Measurements from ENCODE around the gene LY9.

LY9 gene

DNA sequence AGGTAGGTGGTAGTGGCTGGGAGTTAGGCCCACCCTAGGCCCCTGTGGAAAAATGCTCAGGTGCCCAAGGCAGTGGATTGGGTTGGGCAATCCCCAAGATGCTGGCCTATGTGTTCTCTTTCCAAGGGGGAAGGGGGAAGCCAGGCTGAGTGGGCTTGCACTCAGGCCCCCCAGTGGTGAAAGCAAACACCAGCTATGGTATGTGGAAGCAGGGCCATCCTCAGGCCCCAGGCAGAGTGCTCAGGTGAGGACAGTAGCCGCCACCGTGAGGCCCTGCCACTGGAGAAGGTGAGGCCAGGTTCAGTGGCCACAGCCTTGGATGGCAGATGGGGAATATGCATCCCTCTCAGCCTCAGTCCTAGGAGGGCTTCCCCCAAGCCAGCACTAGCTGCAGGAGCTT is 11.8 kb downstream of the LY9 start:
- DNase-seq (ENCODE audit: insufficient read length) (no peak), FAIRE-seq (no peak)

GRCh38 chr1:160808289-160808688 is 12.3 kb downstream of the LY9 start:
- no peak for DNase-seq (ENCODE audit: insufficient read length)
- TF ChIP-seq TAF1 (IDR thresholded peaks at IDR 0.05; ENCODE audit: borderline replicate concordance, low read depth, low read length), result no peak
- TF ChIP-seq POLR2A (IDR thresholded peaks at IDR 0.05; ENCODE audit: low read depth, low read length), result no peak
- TF ChIP-seq POLR2AphosphoS5 (IDR thresholded peaks at IDR 0.05; ENCODE audit: low read depth, low read length), result no peak
- FAIRE-seq, result no peak

More for the DNA sequence above, 11.8 kb downstream of the LY9 start:
- TF ChIP-seq TAF1 (IDR thresholded peaks at IDR 0.05; ENCODE audit: borderline replicate concordance, low read depth, low read length), result no peak
- no peak for TF ChIP-seq POLR2AphosphoS5 (IDR thresholded peaks at IDR 0.05; ENCODE audit: low read depth, low read length)
- TF ChIP-seq POLR2A (IDR thresholded peaks at IDR 0.05; ENCODE audit: low read depth, low read length), result no peak

- no peak for TF ChIP-seq POLR2AphosphoS5 (IDR thresholded peaks at IDR 0.05; ENCODE audit: low read depth, low read length)
- TF ChIP-seq POLR2A (IDR thresholded peaks at IDR 0.05; ENCODE audit: low read depth, low read length), result no peak
- no peak for TF ChIP-seq TAF1 (IDR thresholded peaks at IDR 0.05; ENCODE audit: borderline replicate concordance, low read depth, low read length)
- FAIRE-seq, result no peak
- no peak for DNase-seq (ENCODE audit: insufficient read length)
Measured at GRCh38 chr1:160810486-160810885, 14.5 kb downstream of the LY9 start.

- TF ChIP-seq TAF1 (IDR thresholded peaks at IDR 0.05; ENCODE audit: borderline replicate concordance, low read depth, low read length), result no peak
- no peak for TF ChIP-seq POLR2A (IDR thresholded peaks at IDR 0.05; ENCODE audit: low read depth, low read length)
- no peak for TF ChIP-seq POLR2AphosphoS5 (IDR thresholded peaks at IDR 0.05; ENCODE audit: low read depth, low read length)
Measured at GRCh38 chr1:160811147-160811546, 15.2 kb downstream of the LY9 start.

DNA sequence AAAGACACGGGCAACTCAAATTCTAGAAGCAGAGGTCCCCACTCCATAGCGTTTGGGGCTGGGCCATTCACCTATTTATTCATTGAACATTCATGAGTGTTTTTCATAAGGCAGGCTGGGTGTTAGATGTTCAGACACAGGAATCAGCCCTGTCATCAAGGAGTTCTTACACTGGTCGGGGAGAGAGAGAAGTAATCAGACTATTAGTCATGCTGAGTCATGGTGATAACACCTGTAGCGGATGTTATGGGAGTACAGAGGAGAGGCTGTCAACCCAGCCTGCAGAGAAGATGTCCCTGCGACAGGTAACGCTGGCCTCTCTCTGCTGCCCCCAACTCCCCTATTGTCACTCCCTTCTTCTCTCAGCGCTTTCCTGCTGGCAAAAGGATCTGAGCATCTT is 17.2 kb downstream of the LY9 start:
- TF ChIP-seq POLR2A (IDR thresholded peaks at IDR 0.05; ENCODE audit: low read depth, low read length) (no peak), POLR2AphosphoS5 (IDR thresholded peaks at IDR 0.05; ENCODE audit: low read depth, low read length) (no peak), TAF1 (IDR thresholded peaks at IDR 0.05; ENCODE audit: borderline replicate concordance, low read depth, low read length) (no peak)
- DNase-seq (ENCODE audit: insufficient read length), result no peak
- no peak for FAIRE-seq

More at GRCh38 chr1:160811147-160811546, 15.2 kb downstream of the LY9 start:
- FAIRE-seq (no peak), DNase-seq (ENCODE audit: insufficient read length) (no peak)

DNA sequence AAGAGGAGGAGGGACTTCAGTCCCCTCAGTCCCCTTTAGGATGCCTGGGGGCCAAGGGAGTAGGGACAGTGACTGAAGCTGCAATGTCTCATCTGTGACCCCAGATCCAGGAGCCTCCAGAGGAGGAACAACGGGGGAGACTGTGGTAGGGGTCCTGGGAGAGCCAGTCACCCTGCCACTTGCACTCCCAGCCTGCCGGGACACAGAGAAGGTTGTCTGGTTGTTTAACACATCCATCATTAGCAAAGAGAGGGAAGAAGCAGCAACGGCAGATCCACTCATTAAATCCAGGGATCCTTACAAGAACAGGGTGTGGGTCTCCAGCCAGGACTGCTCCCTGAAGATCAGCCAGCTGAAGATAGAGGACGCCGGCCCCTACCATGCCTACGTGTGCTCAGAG is 18.3 kb downstream of the LY9 start:
- FAIRE-seq (no peak), DNase-seq (ENCODE audit: insufficient read length) (no peak)
- TF ChIP-seq POLR2AphosphoS5 (IDR thresholded peaks at IDR 0.05; ENCODE audit: low read depth, low read length) (no peak), POLR2A (IDR thresholded peaks at IDR 0.05; ENCODE audit: low read depth, low read length) (no peak), TAF1 (IDR thresholded peaks at IDR 0.05; ENCODE audit: borderline replicate concordance, low read depth, low read length) (no peak)

GRCh38 chr1:160814856-160815255 is 18.9 kb downstream of the LY9 start:
- DNase-seq (ENCODE audit: insufficient read length) (no peak), FAIRE-seq (no peak)
- no peak for TF ChIP-seq POLR2A (IDR thresholded peaks at IDR 0.05; ENCODE audit: low read depth, low read length)
- no peak for TF ChIP-seq TAF1 (IDR thresholded peaks at IDR 0.05; ENCODE audit: borderline replicate concordance, low read depth, low read length)
- TF ChIP-seq POLR2AphosphoS5 (IDR thresholded peaks at IDR 0.05; ENCODE audit: low read depth, low read length), result no peak

- DNase-seq (ENCODE audit: insufficient read length) (no peak), FAIRE-seq (no peak)
- no peak for TF ChIP-seq POLR2AphosphoS5 (IDR thresholded peaks at IDR 0.05; ENCODE audit: low read depth, low read length)
- no peak for TF ChIP-seq TAF1 (IDR thresholded peaks at IDR 0.05; ENCODE audit: borderline replicate concordance, low read depth, low read length)
- TF ChIP-seq POLR2A (IDR thresholded peaks at IDR 0.05; ENCODE audit: low read depth, low read length), result no peak
Measured at GRCh38 chr1:160818207-160818937, 22.4 kb downstream of the LY9 start.

GRCh38 chr1:160819186-160819585 is 23.2 kb downstream of the LY9 start:
- TF ChIP-seq POLR2AphosphoS5 (IDR thresholded peaks at IDR 0.05; ENCODE audit: low read depth, low read length), result no peak
- no peak for TF ChIP-seq POLR2A (IDR thresholded peaks at IDR 0.05; ENCODE audit: low read depth, low read length)
- no peak for TF ChIP-seq TAF1 (IDR thresholded peaks at IDR 0.05; ENCODE audit: borderline replicate concordance, low read depth, low read length)
- FAIRE-seq (no peak), DNase-seq (ENCODE audit: insufficient read length) (no peak)

DNA sequence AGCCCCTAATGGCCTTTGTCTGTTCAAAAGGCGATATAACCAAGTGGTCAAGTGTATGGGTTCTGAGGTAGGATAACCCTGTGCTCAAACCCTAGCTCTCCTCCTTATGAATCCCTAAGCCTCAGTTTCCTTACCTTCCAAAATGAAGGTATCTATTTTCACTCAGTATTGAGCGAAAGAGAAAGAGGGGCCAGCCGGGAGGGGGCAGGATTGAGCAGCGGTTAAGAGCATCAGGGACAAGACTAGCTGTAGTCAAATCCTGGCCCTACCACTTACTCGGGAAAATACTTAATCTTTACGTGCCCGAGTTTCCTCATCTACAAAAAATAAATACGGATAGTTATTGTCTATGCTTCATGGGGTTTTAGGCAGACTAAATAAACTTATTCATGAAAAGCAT is 25.7 kb downstream of the LY9 start:
- no peak for FAIRE-seq
- no peak for TF ChIP-seq POLR2AphosphoS5 (IDR thresholded peaks at IDR 0.05; ENCODE audit: low read depth, low read length)
- no peak for TF ChIP-seq POLR2A (IDR thresholded peaks at IDR 0.05; ENCODE audit: low read depth, low read length)
- TF ChIP-seq TAF1 (IDR thresholded peaks at IDR 0.05; ENCODE audit: borderline replicate concordance, low read depth, low read length), result no peak
- DNase-seq (ENCODE audit: insufficient read length), result no peak

DNA sequence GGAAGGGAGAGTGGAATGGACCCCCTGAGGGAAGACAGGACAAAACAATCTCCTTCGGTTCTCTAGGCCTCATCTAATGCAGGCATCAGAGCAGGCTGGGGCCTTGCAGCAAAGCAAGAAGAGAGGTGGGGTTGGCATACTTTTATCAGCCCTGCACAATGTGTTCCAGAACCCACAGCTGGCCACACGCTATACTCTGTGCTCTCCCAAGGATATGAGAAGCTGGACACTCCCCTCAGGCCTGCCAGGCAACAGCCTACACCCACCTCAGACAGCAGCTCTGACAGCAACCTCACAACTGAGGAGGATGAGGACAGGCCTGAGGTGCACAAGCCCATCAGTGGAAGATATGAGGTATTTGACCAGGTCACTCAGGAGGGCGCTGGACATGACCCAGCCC is 27.3 kb downstream of the LY9 start:
- TF ChIP-seq TAF1 (IDR thresholded peaks at IDR 0.05; ENCODE audit: borderline replicate concordance, low read depth, low read length) (no peak), POLR2A (IDR thresholded peaks at IDR 0.05; ENCODE audit: low read depth, low read length) (no peak), POLR2AphosphoS5 (IDR thresholded peaks at IDR 0.05; ENCODE audit: low read depth, low read length) (no peak)
- FAIRE-seq (no peak), DNase-seq (ENCODE audit: insufficient read length) (no peak)

GRCh38 chr1:160826546-160826945 is 30.6 kb downstream of the LY9 start:
- no peak for DNase-seq (ENCODE audit: insufficient read length)
- TF ChIP-seq POLR2A (IDR thresholded peaks at IDR 0.05; ENCODE audit: low read depth, low read length) (no peak), TAF1 (IDR thresholded peaks at IDR 0.05; ENCODE audit: borderline replicate concordance, low read depth, low read length) (no peak), POLR2AphosphoS5 (IDR thresholded peaks at IDR 0.05; ENCODE audit: low read depth, low read length) (no peak)
- no peak for FAIRE-seq

Measured in GM12892 (cell line).